Left forelimb (tissue), 1 donor: ENCODE measurements around the gene KCNH3.
"Not testable (repeated sequence)": the region's sequence is repeated elsewhere in the genome, so short reads cannot be mapped to it uniquely, and the experiment has no call there.

ENCODE experiments used
- DNase-seq: peaks from one replicate; pipeline ENCODE4 v3.0.0-alpha.2; 2018; ENCODE audit warnings: low spot score

Gene KCNH3

DNA sequence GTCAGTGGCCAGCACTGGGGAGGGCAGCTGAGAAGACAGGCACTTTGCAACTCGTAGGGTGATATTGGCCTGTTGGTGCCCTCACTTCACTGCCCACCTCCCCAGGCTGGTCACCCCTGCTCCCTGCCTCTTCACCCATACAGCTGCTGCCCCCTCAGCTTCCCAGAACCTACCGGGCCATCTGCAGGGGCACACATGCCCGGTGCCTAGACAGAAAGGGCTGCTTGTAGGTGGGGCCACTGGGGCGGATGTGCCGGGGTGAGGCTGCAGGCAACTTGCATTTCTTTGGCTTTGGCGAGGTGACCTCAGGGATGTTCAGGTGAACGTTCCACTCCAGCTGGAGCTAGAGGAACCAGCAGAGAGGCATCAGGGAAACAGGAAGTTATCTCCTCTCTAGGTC, 49.5 kb downstream of the KCNH3 start:
- DNase-seq: no peak

- DNase-seq: no peak
Observed at GRCh38 chr12:49588721-49589516, 50.1 kb downstream of the KCNH3 start.

DNA sequence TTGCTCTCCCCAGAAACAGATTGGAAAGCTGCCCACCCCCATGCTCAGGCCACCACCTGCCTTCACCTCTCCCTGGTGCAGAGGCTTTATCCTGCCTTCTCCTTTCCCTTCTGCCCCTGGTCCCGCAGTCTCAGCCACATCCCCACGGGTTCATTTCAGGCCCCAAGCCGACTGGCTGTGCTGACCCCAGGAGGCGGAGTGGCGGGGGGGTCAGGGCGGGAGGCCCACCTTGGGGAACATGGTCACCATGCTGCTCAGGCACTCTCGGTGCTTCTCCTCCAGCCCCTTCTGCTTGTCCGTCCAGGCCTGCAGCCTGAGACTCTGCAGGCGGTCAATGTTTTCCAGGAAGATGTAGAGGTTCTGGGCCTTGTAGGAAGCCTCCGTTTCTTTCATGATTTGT, 59.7 kb downstream of the KCNH3 start:
- DNase-seq: no peak

DNA sequence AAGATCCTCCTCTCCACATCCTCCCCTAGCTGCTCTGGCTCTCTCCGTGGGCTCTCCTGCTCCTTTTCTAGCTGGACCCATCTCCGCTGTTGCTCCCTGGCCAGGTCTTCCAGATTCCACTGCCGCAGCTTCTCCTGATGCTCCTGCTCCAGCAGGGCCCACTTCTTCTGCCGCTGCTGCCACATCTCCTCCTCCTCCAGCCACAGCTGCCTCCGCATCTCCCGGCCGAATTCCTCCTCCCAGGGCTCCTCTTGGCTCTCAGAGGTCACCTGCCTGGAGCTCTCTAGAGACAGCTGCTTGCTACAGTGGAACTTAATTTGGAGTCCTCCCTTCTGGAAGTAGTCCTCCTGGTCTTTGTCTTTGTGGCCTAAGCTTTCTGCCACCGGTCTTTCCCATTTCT, 61.1 kb downstream of the KCNH3 start:
- no peak for DNase-seq

DNA sequence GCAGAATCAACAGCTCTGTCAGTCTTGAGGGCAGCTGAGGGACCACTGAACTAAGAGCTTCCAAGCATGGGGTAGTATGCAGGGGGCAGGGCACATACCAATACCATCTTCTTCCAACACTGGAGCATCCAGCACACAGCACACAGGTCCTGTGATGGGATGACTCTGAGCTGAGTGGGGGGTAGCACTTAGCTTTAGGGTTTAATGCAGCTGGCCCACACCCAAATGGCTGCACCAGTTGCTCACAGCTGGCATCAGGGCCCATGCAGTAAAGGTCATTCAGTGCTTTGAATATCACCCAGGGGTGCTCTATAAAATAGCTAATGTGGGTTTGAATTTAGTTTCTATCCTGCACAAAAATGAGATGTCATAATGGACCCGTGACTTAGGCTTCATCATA, 64.9 kb downstream of the KCNH3 start:
- no peak for DNase-seq

DNA sequence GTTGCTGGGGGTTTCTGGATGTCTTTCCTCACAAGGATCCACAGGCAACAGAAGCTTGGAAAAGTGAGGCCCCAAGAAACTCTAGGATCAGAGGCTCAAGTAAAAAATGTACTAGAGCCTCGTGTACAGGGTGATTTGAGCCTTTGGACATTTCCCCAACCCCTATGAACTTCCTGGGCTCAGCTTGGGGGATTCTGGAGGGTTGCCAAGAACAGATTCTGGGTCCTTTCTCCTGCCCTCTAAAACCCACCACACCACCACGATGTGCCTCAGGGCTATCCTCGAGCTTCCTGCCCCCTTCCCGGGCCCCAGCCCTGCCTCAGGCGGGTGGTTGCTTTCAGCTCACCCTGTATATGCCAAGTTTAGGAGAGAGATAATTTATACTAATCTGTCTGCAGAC, 66.0 kb downstream of the KCNH3 start:
- no peak for DNase-seq

DNA sequence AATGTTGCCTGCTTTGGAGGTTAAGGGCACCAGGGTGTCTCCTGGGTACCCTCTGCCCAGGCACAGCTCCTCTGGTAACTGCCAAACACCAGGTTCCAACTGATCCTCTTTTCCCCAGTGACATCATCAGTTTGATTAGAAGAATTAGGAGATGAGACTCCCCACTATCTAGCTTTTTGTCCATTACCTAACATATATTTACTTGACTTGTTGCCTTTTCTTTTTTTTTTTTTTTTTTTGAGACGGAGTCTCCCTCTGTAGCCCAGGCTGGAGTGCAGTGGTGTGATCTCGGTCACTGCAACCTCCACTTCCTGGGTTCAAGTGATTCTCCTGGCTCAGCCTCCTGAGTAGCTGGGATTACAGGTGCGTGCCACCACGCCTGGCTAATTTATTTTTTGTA, 66.7 kb downstream of the KCNH3 start, which contains the start of gene FAM186B:
Gene FAM186B, minus strand, starts transcription at position 101 of the 400 bp plus-strand sequence. CDS start 162 bp downstream, outside the sequence.
- not testable (repeated sequence) for DNase-seq
